SK-N-MC (cell line): ENCODE data around the gene HACL1.

ENCODE experiments used
- DNase-seq: peaks from one replicate; pipeline ENCODE4 v3.0.0-alpha.2; 2011; ENCODE audit warnings: low read depth, low spot score
- H3K27ac ChIP-seq: fragments of 200-600 bp; sonication (generic); 2 replicates; pipeline ENCODE4 v1.5.1; 2016; ENCODE audit warnings: mixed run types
- H3K36me3 ChIP-seq: fragments of 200-600 bp; sonication (generic); 2 replicates; pipeline ENCODE4 v1.6.1; 2017; ENCODE audit warnings: antibody characterized with exemption, low read length, mixed read lengths; ENCODE audit not compliant: insufficient read depth
- H3K4me3 ChIP-seq: fragments of 200-600 bp; sonication (generic); 2 replicates; pipeline ENCODE4 v1.5.1; 2016
- H3K9ac ChIP-seq: fragments of 200-600 bp; sonication (generic); 2 replicates; pipeline ENCODE4 v1.8.0; 2017; ENCODE audit warnings: mixed run types, mixed read lengths; ENCODE audit not compliant: insufficient read length
- H3K9me3 ChIP-seq: fragments of 200-600 bp; sonication (generic); 2 replicates; pipeline ENCODE4 v1.6.1; 2017; ENCODE audit warnings: low read depth, mild to moderate bottlenecking, antibody characterized with exemption, low read length, moderate library complexity, mixed read lengths
- EZH2 ChIP-seq: fragments of 200-600 bp; sonication (generic); IDR thresholded peaks from one replicate; pipeline ENCODE4 v1.6.1; 2017; ENCODE audit warnings: antibody characterized with exemption
- FOXP2 ChIP-seq: optimal IDR thresholded peaks from 2 replicates; pipeline ENCODE3; 2011; ENCODE audit warnings: mild to moderate bottlenecking, moderate library complexity; ENCODE audit not compliant: insufficient read depth; ENCODE audit errors: extremely low read length, control extremely low read depth
- POLR2AphosphoS5 ChIP-seq: IDR thresholded peaks from 2 replicates; pipeline ENCODE4 v1.6.1; 2012; ENCODE audit warnings: mild to moderate bottlenecking, low read depth, low read length, borderline replicate concordance

Gene HACL1

GRCh38 chr3:15638891-15639262, 37.5 kb upstream of the HACL1 start:
- Histone ChIP-seq H3K9ac (no peak overlapping the region), H3K9me3 (no peaks in the 10 kb centered on the region), H3K27ac (no peak overlapping the region), H3K36me3 (no peaks in the 10 kb centered on the region), H3K4me3 (no peak overlapping the region)
- DNase-seq: no peak
- TF ChIP-seq POLR2AphosphoS5 (no peak), EZH2 (no peak), FOXP2 (no peak)

- Histone ChIP-seq H3K4me3 (no peak overlapping the region), H3K36me3 (no peaks in the 10 kb centered on the region), H3K27ac (no peak overlapping the region), H3K9ac (no peak overlapping the region), H3K9me3 (no peaks in the 10 kb centered on the region)
- DNase-seq: no peak
- no peak for TF ChIP-seq POLR2AphosphoS5
- TF ChIP-seq FOXP2: no peak
- no peak for TF ChIP-seq EZH2
Observed at GRCh38 chr3:15638193-15638890, 37.0 kb upstream of the HACL1 start.

GRCh38 chr3:15637131-15637951, 36.0 kb upstream of the HACL1 start:
- TF ChIP-seq FOXP2: no peak
- TF ChIP-seq POLR2AphosphoS5: no peak
- no peak for TF ChIP-seq EZH2
- no peak overlapping the region for H3K4me3 ChIP-seq
- H3K9ac ChIP-seq: no peak overlapping the region
- H3K27ac ChIP-seq: no peak overlapping the region
- DNase-seq: no peak
- no peaks in the 10 kb centered on the region for H3K9me3 ChIP-seq
- no peaks in the 10 kb centered on the region for H3K36me3 ChIP-seq

- Histone ChIP-seq H3K27ac (no peak overlapping the region), H3K4me3 (no peak overlapping the region), H3K9ac (no peak overlapping the region)
Observed at GRCh38 chr3:15636028-15636709, 34.8 kb upstream of the HACL1 start.

GRCh38 chr3:15635121-15635661, 33.8 kb upstream of the HACL1 start:
- Histone ChIP-seq H3K9me3 (no peaks in the 10 kb centered on the region), H3K27ac (peak overlapping the region; percentile 87), H3K9ac (peak overlapping the region; percentile 32), H3K36me3 (no peaks in the 10 kb centered on the region), H3K4me3 (peak overlapping the region; percentile 64)
- DNase-seq: no peak
- TF ChIP-seq POLR2AphosphoS5: no peak
- TF ChIP-seq FOXP2: no peak
- TF ChIP-seq EZH2: no peak

More at GRCh38 chr3:15636028-15636709, 34.8 kb upstream of the HACL1 start:
- Histone ChIP-seq H3K9me3 (no peaks in the 10 kb centered on the region), H3K36me3 (no peaks in the 10 kb centered on the region)
- no peak for DNase-seq
- TF ChIP-seq EZH2 (no peak), POLR2AphosphoS5 (no peak), FOXP2 (no peak)

- no peak for TF ChIP-seq FOXP2
- no peak for TF ChIP-seq EZH2
- TF ChIP-seq POLR2AphosphoS5: no peak
- H3K27ac ChIP-seq: peak overlapping the region; percentile 87
- peak overlapping the region; percentile 32 for H3K9ac ChIP-seq
- no peak for DNase-seq
- no peaks in the 10 kb centered on the region for H3K9me3 ChIP-seq
- H3K4me3 ChIP-seq: peak overlapping the region; percentile 64
- no peaks in the 10 kb centered on the region for H3K36me3 ChIP-seq
Observed at GRCh38 chr3:15634671-15635070, 33.3 kb upstream of the HACL1 start.

- H3K27ac ChIP-seq: peak overlapping the region; percentile 87; the same call in 1 of the 2 replicates
- TF ChIP-seq FOXP2 (no peak), EZH2 (no peak), POLR2AphosphoS5 (no peak)
- H3K9ac ChIP-seq: peak overlapping the region; percentile 32
- H3K9me3 ChIP-seq: no peaks in the 10 kb centered on the region
- H3K4me3 ChIP-seq: peak overlapping the region; percentile 64; the same call in 1 of the 2 replicates
- no peak for DNase-seq
- no peaks in the 10 kb centered on the region for H3K36me3 ChIP-seq
Observed at GRCh38 chr3:15633766-15634598, 32.6 kb upstream of the HACL1 start.
